Effector memory CD8-positive, alpha-beta T cell (primary cell): ENCODE data around the gene TM2D3.
"Not testable (repeated sequence)": the region's sequence is repeated elsewhere in the genome, so short reads cannot be mapped to it uniquely, and the experiment has no call there.

Experiments
- ATAC-seq: fragments of 150-1000 bp; cut with Tn5 transposase; replicated peaks from 2 replicates; pipeline ENCODE4 v1.10.0; 2021; ENCODE audit warnings: mild to moderate bottlenecking, moderate library complexity
- DNase-seq, 3 experiments: peaks; one replicate each; pipeline ENCODE4 v3.0.0; 2021
- H3K27ac Mint-ChIP-seq, 2 donors: one replicate each; pipeline ENCODE4 v1.8.0; 2022; ENCODE audit warnings: mild to moderate bottlenecking in 2 of 2, mixed read lengths in 2 of 2, moderate library complexity in 2 of 2
- H3K27me3 Mint-ChIP-seq, 2 donors: one replicate each; pipeline ENCODE4 v1.8.0; 2022; ENCODE audit warnings: mixed read lengths in 2 of 2
- H3K36me3 Mint-ChIP-seq: one replicate; pipeline ENCODE4 v1.8.0; 2022; ENCODE audit warnings: mild to moderate bottlenecking, moderate library complexity, mixed read lengths; ENCODE audit not compliant: insufficient read depth
- H3K4me1 Mint-ChIP-seq, 2 donors: one replicate each; pipeline ENCODE4 v1.8.0; 2022; ENCODE audit warnings: low read depth in 2 of 2, mixed read lengths in 2 of 2
- H3K4me3 Mint-ChIP-seq, 2 donors: one replicate each; pipeline ENCODE4 v1.8.0; 2022; ENCODE audit warnings: mild to moderate bottlenecking in 2 of 2, mixed read lengths in 2 of 2, moderate library complexity in 2 of 2
- H3K9me3 Mint-ChIP-seq, 2 donors: one replicate each; pipeline ENCODE4 v1.8.0; 2022; ENCODE audit warnings: mixed read lengths in 2 of 2

The TM2D3 gene

DNA sequence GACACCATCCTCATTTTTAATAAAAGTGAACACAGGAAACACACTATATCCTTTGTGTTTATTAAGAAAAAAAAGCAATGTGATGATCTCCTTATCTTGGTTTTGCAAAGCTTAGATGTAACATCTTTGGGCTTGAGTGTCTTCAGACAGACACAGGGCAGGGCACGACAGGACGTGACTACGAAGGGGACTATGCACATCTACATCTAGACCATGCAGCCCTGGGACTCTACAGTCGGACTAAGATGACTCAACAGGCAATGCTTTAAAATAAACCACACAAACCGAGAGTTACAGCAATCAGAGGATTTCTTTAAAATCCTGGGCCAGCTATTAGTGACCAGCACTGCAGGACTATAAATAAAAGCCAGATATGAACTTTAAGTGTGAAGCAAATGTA is 22.8 kb upstream of the TM2D3 start:
- no peak for ATAC-seq
- H3K36me3 Mint-ChIP-seq: peaks cover 36% of the 10 kb centered on the region
- no peak overlapping the region for H3K4me3 Mint-ChIP-seq
- H3K27ac Mint-ChIP-seq: peak overlapping the region in 1 of 2 donors; percentile 32
- no peak for DNase-seq
- H3K9me3 Mint-ChIP-seq: no peaks in the 10 kb centered on the region
- H3K27me3 Mint-ChIP-seq: no peaks in the 10 kb centered on the region
- H3K4me1 Mint-ChIP-seq: peaks cover 0 to 6% of the 10 kb centered on the region in 2 donors

DNA sequence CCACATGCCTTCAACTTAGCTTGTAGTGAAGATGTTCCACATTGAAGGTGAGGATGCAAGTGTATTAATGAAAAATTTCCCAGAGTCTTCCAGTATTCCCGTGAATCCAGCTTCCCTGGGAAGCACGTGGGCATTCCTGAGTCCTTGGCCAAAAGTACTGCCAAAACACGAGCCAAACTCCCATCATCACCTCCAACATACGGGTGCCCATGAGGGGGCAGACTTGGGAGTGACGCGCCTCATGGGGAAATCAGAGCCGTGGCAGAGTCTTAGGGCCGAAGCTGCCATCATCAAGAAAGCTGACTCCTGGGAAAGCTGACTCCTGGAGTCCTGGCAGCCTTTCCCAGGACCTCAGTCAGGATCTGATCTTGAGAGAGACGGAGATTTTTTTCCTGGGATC is 20.1 kb upstream of the TM2D3 start:
- Mint-ChIP-seq H3K4me3 (no peak overlapping the region), H3K4me1 (peaks cover 0 to 6% of the 10 kb centered on the region in 2 donors), H3K9me3 (no peaks in the 10 kb centered on the region), H3K27me3 (no peaks in the 10 kb centered on the region), H3K27ac (peak overlapping the region in 1 of 2 donors; percentile 65), H3K36me3 (peaks cover 42% of the 10 kb centered on the region)
- no peak for DNase-seq
- no peak for ATAC-seq

DNA sequence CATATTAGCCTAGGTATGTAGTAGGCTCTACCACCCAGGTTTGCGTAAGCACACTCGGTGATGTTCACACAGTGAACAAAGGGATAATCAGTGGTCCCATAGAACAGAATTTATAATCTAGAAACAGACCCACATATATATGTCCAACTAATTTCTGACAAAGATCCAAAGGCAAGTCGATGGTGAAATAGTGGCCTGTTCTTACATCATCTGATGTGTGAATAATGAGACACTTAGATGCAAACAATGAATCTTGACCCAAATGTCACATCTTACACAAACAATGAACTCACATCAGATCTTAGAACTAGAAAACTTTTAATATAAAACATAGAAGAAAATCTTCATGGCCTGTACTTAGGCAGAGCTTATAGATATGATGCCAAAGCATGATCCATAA is 17.6 kb upstream of the TM2D3 start:
- Mint-ChIP-seq H3K4me1 (peaks cover 0 to 2% of the 10 kb centered on the region in 2 donors), H3K27ac (no peak overlapping the region), H3K4me3 (no peak overlapping the region), H3K27me3 (no peaks in the 10 kb centered on the region), H3K36me3 (peaks cover 37% of the 10 kb centered on the region), H3K9me3 (no peaks in the 10 kb centered on the region)
- DNase-seq (no peak), ATAC-seq (no peak)

DNA sequence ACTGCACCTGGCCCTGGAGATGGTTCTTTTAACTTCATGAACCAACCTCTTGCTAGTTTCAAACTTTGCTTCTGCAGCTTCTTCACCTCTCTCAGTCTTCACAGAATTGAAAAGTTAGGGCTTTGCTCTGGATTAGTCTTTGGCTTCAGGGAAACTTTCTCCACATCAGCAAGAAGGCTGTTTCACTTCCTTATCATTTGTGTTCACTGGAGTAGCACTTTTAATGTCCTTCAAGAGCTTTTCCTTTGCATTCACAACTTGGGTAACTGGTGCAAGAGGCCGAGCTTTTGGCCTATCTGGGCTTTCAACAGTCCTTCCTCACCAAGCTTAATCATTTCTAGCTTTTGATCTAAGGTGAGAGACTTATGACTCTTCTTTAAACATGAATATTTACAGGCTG is 15.7 kb upstream of the TM2D3 start:
- no peak overlapping the region for H3K4me3 Mint-ChIP-seq
- H3K27ac Mint-ChIP-seq: no peak overlapping the region
- H3K36me3 Mint-ChIP-seq: peaks cover 27% of the 10 kb centered on the region
- peaks cover 0 to 6% of the 10 kb centered on the region in 2 donors for H3K4me1 Mint-ChIP-seq
- no peaks in the 10 kb centered on the region for H3K9me3 Mint-ChIP-seq
- ATAC-seq: no peak
- no peak for DNase-seq
- no peaks in the 10 kb centered on the region for H3K27me3 Mint-ChIP-seq

DNA sequence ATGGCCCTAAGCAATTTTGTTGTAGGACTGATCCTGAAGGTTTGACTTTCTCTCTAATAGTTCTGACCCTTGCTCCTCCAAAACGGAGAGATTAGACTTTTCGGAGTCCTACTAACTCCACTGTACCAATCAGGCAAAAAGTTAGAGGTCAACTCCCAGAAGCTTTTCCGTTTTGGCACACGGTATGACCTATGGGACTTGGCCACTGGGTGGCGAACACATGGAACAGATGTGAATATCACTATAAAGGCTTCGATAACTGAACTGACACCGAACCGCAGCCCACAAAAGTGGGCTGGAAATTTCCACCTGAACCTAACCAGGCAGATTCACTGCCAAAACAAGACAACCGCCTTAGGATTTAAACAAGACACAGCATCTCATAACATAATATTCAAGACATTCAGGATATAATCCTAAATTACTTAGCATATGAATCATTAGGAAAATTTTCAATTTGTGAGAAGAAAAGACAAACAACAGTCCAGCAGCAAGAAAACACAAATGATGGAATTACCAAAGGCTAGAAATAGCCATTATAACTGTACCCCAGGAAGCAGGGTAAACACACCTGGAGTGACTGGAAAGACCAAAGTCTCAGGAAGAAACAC is 12.2 kb upstream of the TM2D3 start:
- H3K27ac Mint-ChIP-seq: no peak overlapping the region
- no peaks in the 10 kb centered on the region for H3K27me3 Mint-ChIP-seq
- peaks cover 0 to 6% of the 10 kb centered on the region in 2 donors for H3K4me1 Mint-ChIP-seq
- DNase-seq (no peak), ATAC-seq (no peak)
- H3K9me3 Mint-ChIP-seq: no peaks in the 10 kb centered on the region
- H3K36me3 Mint-ChIP-seq: peaks cover 4% of the 10 kb centered on the region
- no peak overlapping the region for H3K4me3 Mint-ChIP-seq

DNA sequence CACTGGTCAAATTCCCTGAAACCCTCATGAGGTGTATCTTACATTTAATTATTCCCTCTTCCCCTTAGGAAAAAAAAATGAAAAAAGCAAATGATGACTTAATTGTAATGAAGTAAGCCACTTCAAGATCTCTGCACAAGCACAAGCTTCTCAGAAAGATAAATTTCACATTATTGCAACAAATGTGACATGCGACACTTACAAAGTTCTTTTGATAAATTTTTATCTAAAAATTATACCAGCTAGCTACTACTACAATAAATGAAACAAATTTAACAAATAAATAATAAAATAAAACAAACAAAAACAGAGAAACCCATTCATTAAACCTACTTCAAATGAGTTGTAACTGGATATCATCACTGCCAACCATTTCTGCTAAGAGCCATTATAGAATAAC is 10.0 kb upstream of the TM2D3 start:
- Mint-ChIP-seq H3K4me3 (no peak overlapping the region), H3K9me3 (no peaks in the 10 kb centered on the region), H3K27me3 (no peaks in the 10 kb centered on the region)

DNA sequence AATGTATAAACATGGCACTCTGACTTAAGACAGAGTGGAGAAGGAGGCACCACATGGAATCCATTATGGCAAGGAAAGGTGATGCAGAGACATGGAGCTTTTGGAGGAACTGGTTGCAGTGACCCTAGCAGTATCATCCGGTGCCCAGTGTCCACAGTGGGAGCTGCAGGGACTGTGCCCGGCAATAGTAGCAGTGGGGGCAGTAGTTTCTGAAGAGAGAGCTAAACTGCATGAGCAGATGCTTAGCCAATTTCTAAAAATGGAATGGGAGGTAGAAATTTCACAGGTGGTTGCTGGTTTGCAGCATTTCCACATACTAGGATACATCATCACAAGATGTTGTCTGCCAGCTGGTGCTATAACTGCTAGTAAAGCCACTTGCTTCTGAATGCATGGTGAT is 7.8 kb upstream of the TM2D3 start:
- peaks cover 2% of the 10 kb centered on the region for H3K36me3 Mint-ChIP-seq
- peaks cover 0 to 6% of the 10 kb centered on the region in 2 donors for H3K4me1 Mint-ChIP-seq
- DNase-seq (no peak), ATAC-seq (no peak)
- no peak overlapping the region for H3K4me3 Mint-ChIP-seq
- H3K27me3 Mint-ChIP-seq: no peaks in the 10 kb centered on the region
- peak overlapping the region; percentile 9 to 17 for H3K27ac Mint-ChIP-seq
- H3K9me3 Mint-ChIP-seq: no peaks in the 10 kb centered on the region

More for the DNA sequence above, 10.0 kb upstream of the TM2D3 start:
- Mint-ChIP-seq H3K36me3 (peaks cover 2% of the 10 kb centered on the region), H3K4me1 (peaks cover 0 to 6% of the 10 kb centered on the region in 2 donors), H3K27ac (peak overlapping the region in 1 of 2 donors; percentile 63)
- ATAC-seq (no peak), DNase-seq (no peak)

DNA sequence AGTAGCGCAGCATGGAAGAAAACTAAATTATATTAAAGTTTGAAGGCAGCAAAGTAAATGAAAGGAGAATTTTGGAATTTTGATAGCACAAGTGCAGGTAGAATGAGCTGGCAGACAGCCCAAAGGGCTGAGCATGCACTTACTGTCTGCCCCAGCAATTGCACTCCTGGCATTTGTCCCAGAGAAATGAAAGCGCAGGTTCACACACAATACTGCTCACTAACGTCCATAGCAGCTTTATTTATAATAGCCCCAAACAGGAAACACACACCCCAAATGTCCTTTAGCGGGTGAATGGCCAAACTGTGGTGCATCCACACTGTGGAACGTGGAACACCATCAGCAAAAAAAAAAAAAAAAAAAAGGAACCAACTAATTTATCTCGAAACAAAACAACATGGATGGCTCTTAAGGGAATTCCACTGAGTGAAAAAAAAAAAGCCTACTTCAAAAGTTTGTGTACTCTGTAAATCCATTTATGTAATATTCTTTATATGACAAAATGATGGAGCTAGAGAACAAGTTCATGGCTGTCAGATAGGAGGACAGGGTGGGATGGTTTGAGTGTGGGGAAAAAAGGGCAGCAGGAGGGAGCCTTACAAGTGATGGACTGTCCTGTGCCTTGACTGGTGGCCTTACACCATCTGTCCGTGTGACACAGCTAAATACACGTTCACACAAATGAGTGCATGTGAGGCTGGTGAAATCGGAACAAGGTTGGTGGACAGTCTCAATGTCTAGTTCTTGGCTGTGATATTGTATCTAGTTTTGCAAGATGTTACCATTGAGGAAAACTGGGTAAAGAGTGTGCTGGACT is 6.0 kb upstream of the TM2D3 start:
- Mint-ChIP-seq H3K27ac (peak overlapping the region in 1 of 2 donors; percentile 6), H3K4me3 (no peak overlapping the region), H3K36me3 (peaks cover 6% of the 10 kb centered on the region), H3K27me3 (no peaks in the 10 kb centered on the region), H3K4me1 (peaks cover 0 to 3% of the 10 kb centered on the region in 2 donors), H3K9me3 (no peaks in the 10 kb centered on the region)
- ATAC-seq: no peak
- no peak for DNase-seq

DNA sequence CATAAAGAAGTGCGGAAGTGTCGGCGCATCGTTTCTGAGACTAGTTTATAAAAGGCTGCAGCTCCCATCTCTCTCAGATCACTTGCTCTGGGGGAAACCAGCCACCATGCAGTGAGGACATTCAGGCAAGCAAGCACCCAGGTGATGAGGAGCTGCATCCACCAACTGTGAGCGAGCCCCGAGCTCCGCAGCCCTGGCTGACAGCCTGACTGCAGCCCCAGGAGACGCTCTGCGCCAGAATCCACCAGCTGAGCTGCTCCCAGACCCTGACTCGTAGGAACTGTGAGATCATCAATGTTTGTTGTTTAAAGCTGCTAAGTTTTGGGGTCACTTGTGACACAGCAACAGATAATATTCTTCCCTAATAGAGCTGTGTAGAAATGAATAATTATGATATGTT is 5.0 kb upstream of the TM2D3 start:
- Mint-ChIP-seq H3K9me3 (no peaks in the 10 kb centered on the region), H3K4me3 (no peak overlapping the region), H3K4me1 (peaks cover 0 to 3% of the 10 kb centered on the region in 2 donors), H3K27ac (no peak overlapping the region), H3K27me3 (no peaks in the 10 kb centered on the region), H3K36me3 (peaks cover 15% of the 10 kb centered on the region)
- ATAC-seq (no peak), DNase-seq (no peak)

DNA sequence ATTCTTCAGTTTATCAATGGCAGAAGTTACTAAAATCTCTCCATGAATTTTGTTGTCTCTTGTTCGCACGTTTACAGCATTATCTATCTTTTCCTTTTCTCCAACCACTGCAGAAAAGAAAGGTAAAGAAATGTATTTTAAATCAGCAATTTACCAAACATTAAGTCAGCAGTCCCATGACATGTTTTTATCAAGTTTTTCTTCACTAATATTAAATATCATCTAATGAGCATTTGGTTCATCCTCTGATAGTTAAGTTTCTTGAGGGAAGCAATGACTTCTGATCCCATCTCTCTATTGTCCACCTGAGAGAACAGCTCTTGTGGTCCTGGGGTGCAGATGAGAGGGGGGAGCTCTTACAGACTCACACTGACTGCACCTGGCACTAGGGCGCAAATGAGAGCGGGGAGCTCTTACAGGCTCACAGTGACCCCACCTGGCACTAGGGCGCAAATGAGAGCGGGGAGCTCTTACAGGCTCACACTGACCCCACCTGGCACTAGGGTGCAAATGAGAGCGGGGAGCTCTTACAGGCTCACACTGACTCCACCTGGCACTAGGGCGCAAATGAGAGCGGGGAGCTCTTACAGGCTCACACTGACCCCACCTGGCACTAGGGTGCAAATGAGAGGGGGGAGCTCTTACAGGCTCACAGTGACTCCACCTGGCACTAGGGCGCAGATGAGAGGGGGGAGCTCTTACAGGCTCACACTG is 2.6 kb upstream of the TM2D3 start:
- ATAC-seq, H3K27me3 Mint-ChIP-seq, DNase-seq, H3K9me3 Mint-ChIP-seq: not testable (repeated sequence)
- Mint-ChIP-seq H3K27ac (peak overlapping the region in 1 of 2 donors; percentile 39), H3K36me3 (peaks cover 28% of the 10 kb centered on the region), H3K4me1 (peaks cover 12 to 20% of the 10 kb centered on the region in 2 donors), H3K4me3 (peak overlapping the region in 1 of 2 donors; percentile 4)

DNA sequence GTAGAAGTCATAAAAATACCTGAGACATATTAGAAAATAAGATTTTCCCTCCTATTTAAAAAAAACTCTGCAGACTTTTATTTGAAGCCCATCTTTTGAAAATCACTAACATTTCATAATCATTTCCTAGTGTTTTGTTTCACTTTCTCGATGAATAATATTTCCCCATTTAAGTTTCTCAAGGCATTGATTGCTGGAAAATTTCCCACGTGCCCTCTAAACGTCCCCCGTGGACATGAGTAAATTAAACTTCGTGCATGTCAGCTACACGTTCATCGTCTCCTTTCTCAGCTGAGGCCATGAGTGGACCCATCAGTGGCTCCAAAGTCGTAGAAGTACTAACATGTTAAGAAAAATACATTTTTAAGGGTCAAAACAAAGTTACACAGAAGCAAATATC is 2.0 kb upstream of the TM2D3 start:
- ATAC-seq (no peak), DNase-seq (no peak)
- H3K4me1 Mint-ChIP-seq: peaks cover 12 to 26% of the 10 kb centered on the region in 2 donors
- H3K36me3 Mint-ChIP-seq: peaks cover 34% of the 10 kb centered on the region
- no peaks in the 10 kb centered on the region for H3K9me3 Mint-ChIP-seq
- peak overlapping the region in 1 of 2 donors; percentile 4 for H3K4me3 Mint-ChIP-seq
- peak overlapping the region in 1 of 2 donors; percentile 39 for H3K27ac Mint-ChIP-seq
- no peaks in the 10 kb centered on the region for H3K27me3 Mint-ChIP-seq

DNA sequence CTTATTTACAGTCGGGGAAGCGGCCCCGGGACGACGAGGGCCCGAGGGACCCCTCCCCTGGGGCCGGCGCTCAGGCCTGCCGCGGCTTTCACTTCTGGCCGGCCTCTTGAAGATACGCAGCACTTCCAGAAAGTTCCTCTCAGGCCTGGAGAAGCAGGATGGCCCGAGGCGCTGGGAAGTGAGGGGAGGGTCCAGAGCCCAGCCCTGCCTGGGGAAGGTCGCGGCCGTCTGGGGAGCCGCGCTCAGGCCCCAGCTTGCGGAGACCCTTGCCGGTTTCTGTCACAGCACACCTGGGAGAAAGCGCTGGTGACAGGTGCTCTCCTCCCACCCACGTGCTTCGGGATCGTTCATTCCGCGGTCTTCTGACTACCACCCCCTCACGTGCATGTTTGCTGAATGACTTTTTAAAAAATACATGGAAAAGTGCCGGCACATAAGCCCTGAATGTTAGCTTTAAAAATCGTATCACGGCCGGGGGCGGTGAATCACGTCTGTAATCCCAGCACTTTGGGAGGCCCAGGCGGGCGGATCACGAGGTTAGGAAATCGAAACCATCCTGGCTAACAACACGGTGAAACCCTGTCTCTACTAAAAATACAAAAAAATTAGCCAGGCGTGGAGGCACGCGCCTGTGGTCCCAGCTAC is 727 bp upstream of the TM2D3 start:
- Mint-ChIP-seq H3K27ac (peak overlapping the region; percentile 94 to 96), H3K9me3 (no peaks in the 10 kb centered on the region), H3K4me3 (peak overlapping the region; percentile 86 to 90), H3K27me3 (no peaks in the 10 kb centered on the region), H3K36me3 (peaks cover 45% of the 10 kb centered on the region), H3K4me1 (peaks cover 12 to 29% of the 10 kb centered on the region in 2 donors)
- DNase-seq (no peak), ATAC-seq (no peak)

DNA sequence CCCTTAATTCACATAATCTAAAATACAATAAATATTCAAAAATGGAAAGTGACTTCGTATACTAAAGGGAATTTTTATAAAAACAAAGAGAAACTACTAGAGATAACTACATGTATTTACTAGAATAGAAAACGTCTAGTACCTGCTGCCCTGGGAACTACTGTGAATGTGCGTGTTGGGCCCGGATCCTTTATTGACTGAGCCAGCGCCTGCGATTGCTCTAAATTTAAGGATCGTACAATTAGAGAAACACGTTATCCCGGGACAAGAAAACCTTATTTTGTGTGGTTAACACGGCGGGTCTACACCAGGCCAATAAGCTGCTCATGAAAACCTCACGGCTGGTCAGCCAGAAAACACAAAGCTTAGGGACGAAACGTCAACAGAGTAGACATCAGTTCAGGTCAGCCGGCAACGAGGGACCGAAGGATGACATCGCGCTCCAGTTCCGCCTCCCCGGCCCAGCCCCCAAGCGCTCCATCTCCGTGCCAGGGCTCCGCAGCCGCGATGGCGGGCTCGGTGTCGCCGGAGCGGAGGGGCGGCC is 555 bp downstream of the TM2D3 start:
- Mint-ChIP-seq H3K4me3 (peak overlapping the region; percentile 86 to 90), H3K27me3 (no peaks in the 10 kb centered on the region), H3K4me1 (peaks cover 12 to 32% of the 10 kb centered on the region in 2 donors), H3K36me3 (peaks cover 57% of the 10 kb centered on the region), H3K9me3 (no peaks in the 10 kb centered on the region), H3K27ac (peak overlapping the region; percentile 94 to 96)
- peak in 1 of 3 experiments; percentile 10 for DNase-seq
- peak; percentile 45 for ATAC-seq
